Cardiac muscle cell (in vitro differentiated cells and primary cell): ENCODE results near the gene PLVAP. TPM values are rescaled to one million over a fixed set of nuclear protein-coding genes. Genes with fewer than 3 reads are reported as not detected.

Experiments
- DNase-seq, 2 donors: peaks; one replicate each; pipeline versions ENCODE4 v3.0.0 to v3.0.0-alpha.2; 2010 to 2017; ENCODE audit warnings: low read depth in 1 of 2, low spot score in 1 of 2
- H3K27ac ChIP-seq: fragments of 200-600 bp; sonication (generic); 2 replicates; pipeline ENCODE4 v1.5.1; 2016
- H3K27me3 ChIP-seq: fragments of 200-600 bp; sonication (generic); 2 replicates; pipeline ENCODE4 v1.6.0; 2016; ENCODE audit warnings: control low read depth
- H3K36me3 ChIP-seq: fragments of 200-600 bp; sonication (generic); 2 replicates; pipeline ENCODE4 v1.5.1; 2016; ENCODE audit warnings: control low read depth
- H3K4me1 ChIP-seq: fragments of 200-600 bp; sonication (generic); 2 replicates; pipeline ENCODE4 v1.8.1; 2017; ENCODE audit warnings: low read depth, mild to moderate bottlenecking, mixed run types
- H3K4me3 ChIP-seq: fragments of 200-600 bp; sonication (generic); 2 replicates; pipeline ENCODE4 v1.5.1; 2016; ENCODE audit warnings: mild to moderate bottlenecking
- H3K9me3 ChIP-seq: fragments of 200-600 bp; sonication (generic); 2 replicates; pipeline ENCODE4 v1.5.1; 2017; ENCODE audit warnings: low read depth, mild to moderate bottlenecking, control low read depth
- CTCF ChIP-seq: IDR thresholded peaks from 2 replicates; pipeline ENCODE4 v1.5.1; 2012; ENCODE audit warnings: low read depth, mild to moderate bottlenecking, low read length
- polyA plus RNA-seq: library from polyadenylated mRNA; unstranded; fragments of >200 nt; fragmentation: Nextera tagmentation; extraction: Ambion mirVana; gene quantifications from 2 replicates; pipeline ENCODE4 v1.2.1, GENCODE V29; 2016
- total RNA-seq: library from RNA; depleted of rRNA; stranded (reverse); fragments of >200 nt; gene quantifications from 2 replicates; pipeline ENCODE4 v1.2.3, GENCODE V29; 2016

The PLVAP gene
- total and polyA plus RNA-seq, 2 experiments from 2014 or later = 4.2 to 4.3 TPM

- TF ChIP-seq CTCF = peak; percentile 15
- no peaks in the 10 kb centered on the region for H3K27me3 ChIP-seq
Observed at GRCh38 chr19:17389957-17390664, 13.0 kb upstream of the PLVAP start.

GRCh38 chr19:17389288-17389687, 12.1 kb upstream of the PLVAP start:
- Histone ChIP-seq H3K4me3 (no peak overlapping the region), H3K27me3 (no peaks in the 10 kb centered on the region), H3K4me1 (peaks cover 5% of the 10 kb centered on the region), H3K27ac (no peak overlapping the region), H3K9me3 (no peaks in the 10 kb centered on the region), H3K36me3 (no peaks in the 10 kb centered on the region)
- DNase-seq = no peak
- no peak for TF ChIP-seq CTCF

More at GRCh38 chr19:17389957-17390664, 13.0 kb upstream of the PLVAP start:
- DNase-seq = peak in 1 of 2 donors; percentile 44
- no peaks in the 10 kb centered on the region for H3K36me3 ChIP-seq
- H3K27ac ChIP-seq = no peak overlapping the region
- no peaks in the 10 kb centered on the region for H3K9me3 ChIP-seq
- peaks cover 5% of the 10 kb centered on the region for H3K4me1 ChIP-seq
- peak overlapping the region; percentile 28 for H3K4me3 ChIP-seq

- peak; percentile 68 to 76 for DNase-seq
- Histone ChIP-seq H3K9me3 (no peaks in the 10 kb centered on the region), H3K4me1 (no peaks in the 10 kb centered on the region), H3K4me3 (no peak overlapping the region), H3K27me3 (no peaks in the 10 kb centered on the region), H3K36me3 (no peaks in the 10 kb centered on the region), H3K27ac (no peak overlapping the region)
- TF ChIP-seq CTCF = peak; percentile 97
Observed at GRCh38 chr19:17385878-17386611, 8.9 kb upstream of the PLVAP start.

- DNase-seq = no peak
- H3K4me3 ChIP-seq = no peak overlapping the region
- no peak overlapping the region for H3K27ac ChIP-seq
- TF ChIP-seq CTCF = no peak
- H3K27me3 ChIP-seq = no peaks in the 10 kb centered on the region
- no peaks in the 10 kb centered on the region for H3K9me3 ChIP-seq
- H3K36me3 ChIP-seq = no peaks in the 10 kb centered on the region
- H3K4me1 ChIP-seq = no peaks in the 10 kb centered on the region
Observed at GRCh38 chr19:17380426-17381138, 3.4 kb upstream of the PLVAP start.

GRCh38 chr19:17379221-17379631, 2.1 kb upstream of the PLVAP start:
- H3K36me3 ChIP-seq = no peaks in the 10 kb centered on the region
- TF ChIP-seq CTCF = no peak
- no peaks in the 10 kb centered on the region for H3K9me3 ChIP-seq
- peak in 1 of 2 donors; percentile 49 for DNase-seq
- H3K4me1 ChIP-seq = no peaks in the 10 kb centered on the region
- peak overlapping the region; percentile 12 for H3K27ac ChIP-seq
- no peaks in the 10 kb centered on the region for H3K27me3 ChIP-seq
- H3K4me3 ChIP-seq = no peak overlapping the region
